Chondrocyte (in vitro differentiated cells): ENCODE measurements around the gene DAAM2. TPM values are rescaled to one million over a fixed set of nuclear protein-coding genes. Genes with fewer than 3 reads are reported as not detected.

Source experiments
- DNase-seq: peaks from one replicate; pipeline ENCODE4 v3.0.0; 2021; ENCODE audit warnings: mixed read lengths, low spot score
- H3K27ac Mint-ChIP-seq: one replicate; pipeline ENCODE4 v1.8.0; 2021; ENCODE audit warnings: mild to moderate bottlenecking, moderate library complexity, mixed read lengths; ENCODE audit not compliant: unreplicated experiment
- H3K27me3 Mint-ChIP-seq: 2 replicates; pipeline ENCODE4 v1.8.0; 2021; ENCODE audit warnings: low read depth, mixed read lengths
- H3K36me3 Mint-ChIP-seq: 2 replicates; pipeline ENCODE4 v1.8.0; 2021; ENCODE audit warnings: low read depth, mixed read lengths
- H3K4me1 Mint-ChIP-seq: 2 replicates; pipeline ENCODE4 v1.8.0; 2021; ENCODE audit warnings: low read depth, mild to moderate bottlenecking, mixed read lengths
- H3K4me3 Mint-ChIP-seq: one replicate; pipeline ENCODE4 v1.8.0; 2021; ENCODE audit warnings: mild to moderate bottlenecking, moderate library complexity, mixed read lengths; ENCODE audit not compliant: unreplicated experiment
- H3K9me3 Mint-ChIP-seq: 2 replicates; pipeline ENCODE4 v1.8.0; 2021; ENCODE audit warnings: low read depth, mixed read lengths
- CTCF ChIP-seq: fragments of 200-600 bp; sonication (generic); IDR thresholded peaks from 2 replicates; pipeline ENCODE4 v1.5.0; 2021; ENCODE audit warnings: antibody characterized with exemption, mild to moderate bottlenecking, moderate library complexity
- total RNA-seq: library from RNA; stranded (reverse); gene quantifications from 3 replicates; pipeline ENCODE4 v1.2.1, GENCODE V29; 2021

DAAM2 gene
- total RNA-seq, 1 donor from 2014 or later, result 142 TPM

- H3K4me1 Mint-ChIP-seq, result no peaks in the 10 kb centered on the region
- peaks cover 31% of the 10 kb centered on the region for H3K36me3 Mint-ChIP-seq
- H3K4me3 Mint-ChIP-seq, result no peak overlapping the region
- H3K27me3 Mint-ChIP-seq, result no peaks in the 10 kb centered on the region
- TF ChIP-seq CTCF, result no peak
- no peak for DNase-seq
- no peaks in the 10 kb centered on the region for H3K9me3 Mint-ChIP-seq
- H3K27ac Mint-ChIP-seq, result no peak overlapping the region
Measured at GRCh38 chr6:39911513-39912125, 119.4 kb downstream of the DAAM2 start.

GRCh38 chr6:39912446-39912845 is 120.3 kb downstream of the DAAM2 start:
- H3K27me3 Mint-ChIP-seq, result no peaks in the 10 kb centered on the region
- no peak for DNase-seq
- H3K36me3 Mint-ChIP-seq, result peaks cover 36% of the 10 kb centered on the region
- H3K27ac Mint-ChIP-seq, result no peak overlapping the region
- TF ChIP-seq CTCF, result no peak
- H3K4me1 Mint-ChIP-seq, result no peaks in the 10 kb centered on the region
- H3K4me3 Mint-ChIP-seq, result no peak overlapping the region
- H3K9me3 Mint-ChIP-seq, result no peaks in the 10 kb centered on the region

GRCh38 chr6:39913391-39913916 is 121.3 kb downstream of the DAAM2 start:
- Mint-ChIP-seq H3K4me1 (peaks cover 4% of the 10 kb centered on the region), H3K9me3 (no peaks in the 10 kb centered on the region), H3K36me3 (peaks cover 41% of the 10 kb centered on the region), H3K27me3 (no peaks in the 10 kb centered on the region), H3K27ac (no peak overlapping the region), H3K4me3 (no peak overlapping the region)
- TF ChIP-seq CTCF, result no peak
- no peak for DNase-seq

- H3K27me3 Mint-ChIP-seq, result no peaks in the 10 kb centered on the region
- no peak overlapping the region for H3K4me3 Mint-ChIP-seq
- peaks cover 43% of the 10 kb centered on the region for H3K36me3 Mint-ChIP-seq
- H3K4me1 Mint-ChIP-seq, result peaks cover 4% of the 10 kb centered on the region
- H3K27ac Mint-ChIP-seq, result no peak overlapping the region
- DNase-seq, result no peak
- no peaks in the 10 kb centered on the region for H3K9me3 Mint-ChIP-seq
- TF ChIP-seq CTCF, result no peak
Measured at GRCh38 chr6:39914239-39914638, 122.1 kb downstream of the DAAM2 start.

GRCh38 chr6:39915866-39916265 is 123.7 kb downstream of the DAAM2 start:
- peaks cover 4% of the 10 kb centered on the region for H3K4me1 Mint-ChIP-seq
- H3K4me3 Mint-ChIP-seq, result no peak overlapping the region
- peaks cover 47% of the 10 kb centered on the region for H3K36me3 Mint-ChIP-seq
- no peaks in the 10 kb centered on the region for H3K9me3 Mint-ChIP-seq
- DNase-seq, result no peak
- H3K27me3 Mint-ChIP-seq, result no peaks in the 10 kb centered on the region
- TF ChIP-seq CTCF, result no peak
- no peak overlapping the region for H3K27ac Mint-ChIP-seq
